Peyer's patch (tissue), 4 donors: ENCODE data around the gene RPTOR.

Experiments used
- CTCF ChIP-seq, 6 experiments: fragments of 450-650 bp in 4 of 6; fragments of 200-600 bp in 2 of 6; sonication (generic) in 1 of 6; IDR thresholded peaks; one replicate each; pipeline ENCODE4 v1.5.1; 2017 to 2019; ENCODE audit warnings: antibody characterized with exemption in 6 of 6, mild to moderate bottlenecking in 3 of 6, moderate library complexity in 1 of 6
- POLR2A ChIP-seq, 2 donors: fragments of 450-650 bp; IDR thresholded peaks; one replicate each; pipeline ENCODE4 v1.5.1; 2017; ENCODE audit warnings: antibody characterized with exemption in 2 of 2, mild to moderate bottlenecking in 2 of 2, moderate library complexity in 2 of 2

- TF ChIP-seq POLR2A (IDR thresholded peaks at IDR 0.05) (no peak), CTCF (IDR thresholded peaks at IDR 0.05) (no peak)
These were observed 362.6 kb downstream of the RPTOR start for GRCh38 chr17:80907281-80907680.
